ENCODE measurements around the gene GTF2E1. TPM values are rescaled to one million over a fixed set of nuclear protein-coding genes. Genes with fewer than 3 reads are reported as not detected.

The GTF2E1 gene
- total and polyA plus RNA-seq, 10 of the 15 experiments (the other 5 are each of a cell fraction or from before 2014, with no cell fraction given), result 9.2 to 24.9 (median 16.2) TPM

- ATAC-seq (no peak), DNase-seq (ENCODE audit: low read depth, low spot score) (no peak), FAIRE-seq (peak; percentile 49)
- H3K9ac ChIP-seq (ENCODE audit: control insufficient read depth, insufficient read depth, low read length), result no peak overlapping the region
- H3K4me1 ChIP-seq (ENCODE audit: control insufficient read depth, insufficient read depth, low read length), result peaks cover 5% of the 10 kb centered on the region
- 23% methylated on average over 2 of the region's 2 CpGs for whole genome bisulfite sequencing (ENCODE audit: insufficient coverage, insufficient replicate concordance, low lambda C conversion rate, missing lambda C conversion rate)
- CTCF ChIA-PET, result interaction anchor here (1.3 to 2.4 kb wide), 3 partner anchors 231 to 239 kb away, joined by 4 to 10 read pairs (median 9); no protein-coding TSS in a partner anchor
- no peak overlapping the region for H3K27ac ChIP-seq (ENCODE audit: control insufficient read depth, insufficient read depth)
- H3K27me3 ChIP-seq (replicated peaks in 1 of 2; ENCODE audit: control insufficient read depth in 2 of 2, insufficient read depth in 2 of 2, low read length in 1 of 2), result no peaks in the 10 kb centered on the region
- no peaks in the 10 kb centered on the region for H3K36me3 ChIP-seq (ENCODE audit: control insufficient read depth in 2 of 2, insufficient read depth in 2 of 2, low read length in 1 of 2)
- intact Hi-C loops (cut with micrococcal nuclease; ENCODE audit: unreplicated experiment) (loop anchor here (5.0 kb wide), 3 partner anchors 176 to 556 kb away; no protein-coding TSS in a partner anchor), in situ Hi-C loops (cut with MboI) (loop anchor here (10.0 kb wide), 2 partner anchors 203 to 553 kb away; partner anchors contain the start of gene NDUFB4)
- H3K4me3 ChIP-seq, result no peak overlapping the region
- H3K9me3 ChIP-seq (replicated peaks; ENCODE audit: control insufficient read depth, insufficient read depth, low read length), result no peaks in the 10 kb centered on the region
- RAD21 ChIA-PET (ENCODE audit: unreplicated experiment), result interaction anchor here (1.0 kb wide), 1 partner anchor 237 kb away, joined by 4 read pairs; no protein-coding TSS in a partner anchor
- no peaks in the 10 kb centered on the region for H3K79me2 ChIP-seq (ENCODE audit: control insufficient read depth, insufficient read depth, low read length)
- TF ChIP-seq ETV6 (conservative IDR thresholded peaks at IDR 0.05 in 1 of 2, IDR thresholded peaks at IDR 0.05 in 1 of 2; ENCODE audit: borderline replicate concordance in 1 of 2, low read depth in 1 of 2), result no peak
- BruUV-seq (replicated peaks), result no TSS peak
- SMC1A ChIA-PET (ENCODE audit: uncharacterized antibody, unreplicated experiment), result interaction anchor here (2.1 kb wide), 1 partner anchor 239 kb away, joined by 8 read pairs; no protein-coding TSS in a partner anchor
- H3K4me2 ChIP-seq (ENCODE audit: control insufficient read depth, insufficient read depth), result no peak overlapping the region
- H2AFZ ChIP-seq (ENCODE audit: control insufficient read depth, low read depth, low read length), result no peak overlapping the region
- H4K20me1 ChIP-seq (ENCODE audit: control insufficient read depth, insufficient read depth), result no peaks in the 10 kb centered on the region
- POLR2A ChIA-PET, result no interaction called here
Observed at GRCh38 chr3:120797857-120798256, 55.3 kb downstream of the GTF2E1 start.

- Histone ChIP-seq H3K4me3 (no peak overlapping the region), H3K27ac (ENCODE audit: control insufficient read depth, insufficient read depth) (no peak overlapping the region), H3K9me3 (replicated peaks; ENCODE audit: control insufficient read depth, insufficient read depth, low read length) (no peaks in the 10 kb centered on the region), H2AFZ (ENCODE audit: control insufficient read depth, low read depth, low read length) (no peak overlapping the region), H3K4me1 (ENCODE audit: control insufficient read depth, insufficient read depth, low read length) (peaks cover 5% of the 10 kb centered on the region), H3K79me2 (ENCODE audit: control insufficient read depth, insufficient read depth, low read length) (no peaks in the 10 kb centered on the region), H4K20me1 (ENCODE audit: control insufficient read depth, insufficient read depth) (no peaks in the 10 kb centered on the region), H3K4me2 (ENCODE audit: control insufficient read depth, insufficient read depth) (no peak overlapping the region), H3K36me3 (ENCODE audit: control insufficient read depth in 2 of 2, insufficient read depth in 2 of 2, low read length in 1 of 2) (no peaks in the 10 kb centered on the region), H3K9ac (ENCODE audit: control insufficient read depth, insufficient read depth, low read length) (no peak overlapping the region), H3K27me3 (replicated peaks in 1 of 2; ENCODE audit: control insufficient read depth in 2 of 2, insufficient read depth in 2 of 2, low read length in 1 of 2) (no peaks in the 10 kb centered on the region)
- POLR2A ChIA-PET, result no interaction called here
- no peak for FAIRE-seq
- in situ Hi-C loops (cut with MboI) (loop anchor here (10.0 kb wide), 2 partner anchors 204 to 554 kb away; partner anchors contain the start of gene NDUFB4), intact Hi-C loops (cut with micrococcal nuclease; ENCODE audit: unreplicated experiment) (loop anchor here (5.0 kb wide), 3 partner anchors 176 to 556 kb away; no protein-coding TSS in a partner anchor)
- no peak for ATAC-seq
- SMC1A ChIA-PET (ENCODE audit: uncharacterized antibody, unreplicated experiment), result interaction anchor here (2.1 kb wide), 1 partner anchor 240 kb away, joined by 8 read pairs; no protein-coding TSS in a partner anchor
- no TSS peak for BruUV-seq (replicated peaks)
- no peak for DNase-seq (ENCODE audit: low read depth, low spot score)
- RAD21 ChIA-PET (ENCODE audit: unreplicated experiment), result interaction anchor here (1.4 kb wide), 1 partner anchor 231 kb away, joined by 4 read pairs; no protein-coding TSS in a partner anchor
- WGBS (ENCODE audit: insufficient coverage, insufficient replicate concordance, low lambda C conversion rate, missing lambda C conversion rate), result 47% methylated on average over 1 of the region's 1 CpG
- CTCF ChIA-PET, result interaction anchor here (1.3 to 2.4 kb wide), 3 partner anchors 231 to 240 kb away, joined by 4 to 10 read pairs (median 9); no protein-coding TSS in a partner anchor
- TF ChIP-seq ATF2 (IDR thresholded peaks at IDR 0.05; ENCODE audit: low read length) (no peak), NFXL1 (IDR thresholded peaks at IDR 0.05; ENCODE audit: borderline replicate concordance) (no peak), USF1 (IDR thresholded peaks at IDR 0.05; ENCODE audit: borderline replicate concordance, extremely low read length, insufficient read depth, low read depth, low read length) (no peak), ZNF687 (IDR thresholded peaks at IDR 0.05) (no peak), RBBP5 (conservative IDR thresholded peaks at IDR 0.05) (no peak)
Observed at GRCh38 chr3:120798346-120798745, 55.8 kb downstream of the GTF2E1 start.
